Measurements from ENCODE around the gene CEP128. TPM values are rescaled to one million over a fixed set of nuclear protein-coding genes. Genes with fewer than 3 reads are reported as not detected.
"Not testable (repeated sequence)": the region's sequence is repeated elsewhere in the genome, so short reads cannot be mapped to it uniquely, and the experiment has no call there.

The CEP128 gene
- polyA plus RNA-seq (ENCODE audit: insufficient read length) = 3.4 TPM

DNA sequence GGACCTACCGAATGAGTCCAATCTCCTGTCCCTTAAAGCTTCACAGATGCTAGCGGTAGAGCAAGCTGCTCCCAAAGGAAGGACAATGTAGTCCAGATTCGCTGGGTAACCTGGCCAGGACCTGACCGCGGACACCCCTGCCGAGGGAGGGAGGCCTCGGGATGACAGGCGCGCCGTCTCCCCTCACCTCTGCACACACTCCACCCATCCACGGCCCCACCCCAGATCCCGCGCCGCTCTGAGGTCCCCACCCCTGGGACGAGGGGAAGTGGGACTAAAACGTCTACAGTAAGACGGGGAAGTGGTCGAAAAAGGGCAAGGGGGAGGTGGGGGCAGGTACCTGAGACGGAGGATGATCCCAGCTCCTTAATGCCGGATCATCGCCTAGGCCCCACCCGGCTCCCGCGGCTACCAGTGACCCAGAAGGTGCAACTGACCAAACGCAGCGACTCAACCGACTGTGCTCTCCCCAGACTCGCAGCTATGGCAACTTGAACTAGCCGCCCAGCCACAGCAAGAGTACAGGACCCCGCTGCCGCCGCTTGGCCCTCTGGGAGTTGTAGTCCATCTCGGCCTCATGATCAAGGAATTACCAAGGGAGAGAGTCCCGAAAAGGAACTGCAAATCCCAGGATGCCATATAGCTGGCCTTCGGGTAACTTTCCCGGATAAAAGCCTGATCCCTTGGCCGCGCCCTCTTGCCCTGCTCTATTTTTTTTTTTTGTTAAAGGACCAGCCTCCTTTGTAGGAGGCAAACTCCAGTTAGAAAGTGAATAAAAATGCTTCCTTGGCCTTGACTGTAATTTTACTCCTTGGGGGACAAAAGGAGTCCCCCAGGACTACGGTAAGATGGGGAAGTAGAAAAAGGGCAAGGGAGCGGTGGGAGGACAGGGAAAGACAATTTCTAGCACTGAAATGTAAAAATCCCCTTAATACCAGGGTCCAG lies at the start of gene CEP128:
CEP128 (minus strand) TSS at position 498 of the 945 bp plus-strand sequence.
- DNase-seq = peak; percentile 96

DNA sequence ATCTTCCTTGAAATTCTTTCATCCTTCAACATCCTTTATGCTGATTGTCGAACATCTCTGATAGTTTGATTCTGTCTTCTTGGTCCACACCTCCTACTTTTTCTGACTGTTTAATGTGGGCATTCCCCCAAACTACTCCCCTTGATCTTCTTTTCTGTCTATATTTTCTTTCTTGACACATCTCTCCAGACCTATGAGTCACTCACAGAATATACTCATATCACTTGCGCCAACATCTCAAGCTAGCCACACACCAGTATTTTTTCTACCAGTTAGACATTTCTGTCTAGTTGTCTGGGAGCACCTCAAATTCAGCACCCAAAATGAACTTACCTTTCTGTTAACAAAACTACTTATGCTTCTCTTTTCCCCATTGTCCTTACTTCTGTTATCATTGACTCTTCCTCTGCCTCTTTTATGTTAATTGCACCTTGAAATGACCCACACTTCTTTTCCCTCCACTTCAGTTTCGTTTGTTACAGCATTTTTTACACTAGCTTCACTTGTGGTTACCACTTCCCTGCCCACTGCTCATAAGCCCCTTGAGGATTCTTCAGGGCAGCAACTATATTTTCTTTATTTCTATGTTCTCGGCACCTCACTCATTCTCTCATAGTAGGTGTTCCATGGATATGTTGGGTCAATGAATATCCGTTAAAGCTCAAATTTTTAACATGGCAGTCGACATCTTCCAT lies 47.3 kb upstream of the CEP128 start:
- DNase-seq = no peak

DNA sequence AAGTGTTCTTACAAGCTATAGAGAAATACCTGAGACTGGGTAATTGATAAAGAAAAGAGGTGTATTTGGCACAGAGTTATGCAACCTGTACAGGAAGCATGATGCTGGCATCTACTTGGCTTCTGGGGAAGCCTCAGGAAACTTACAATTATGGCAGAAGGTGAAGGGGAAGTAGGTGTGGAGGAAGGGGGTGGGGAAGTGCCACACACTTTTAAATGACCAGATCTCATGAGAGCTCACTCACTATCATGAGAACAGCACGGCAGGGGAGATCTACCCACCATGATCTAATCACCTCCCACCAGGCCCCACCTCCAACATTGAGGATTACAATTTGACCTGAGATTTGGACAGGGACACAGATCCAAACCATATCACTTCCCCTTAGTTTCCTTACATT lies 46.7 kb upstream of the CEP128 start:
- no peak for DNase-seq

DNA sequence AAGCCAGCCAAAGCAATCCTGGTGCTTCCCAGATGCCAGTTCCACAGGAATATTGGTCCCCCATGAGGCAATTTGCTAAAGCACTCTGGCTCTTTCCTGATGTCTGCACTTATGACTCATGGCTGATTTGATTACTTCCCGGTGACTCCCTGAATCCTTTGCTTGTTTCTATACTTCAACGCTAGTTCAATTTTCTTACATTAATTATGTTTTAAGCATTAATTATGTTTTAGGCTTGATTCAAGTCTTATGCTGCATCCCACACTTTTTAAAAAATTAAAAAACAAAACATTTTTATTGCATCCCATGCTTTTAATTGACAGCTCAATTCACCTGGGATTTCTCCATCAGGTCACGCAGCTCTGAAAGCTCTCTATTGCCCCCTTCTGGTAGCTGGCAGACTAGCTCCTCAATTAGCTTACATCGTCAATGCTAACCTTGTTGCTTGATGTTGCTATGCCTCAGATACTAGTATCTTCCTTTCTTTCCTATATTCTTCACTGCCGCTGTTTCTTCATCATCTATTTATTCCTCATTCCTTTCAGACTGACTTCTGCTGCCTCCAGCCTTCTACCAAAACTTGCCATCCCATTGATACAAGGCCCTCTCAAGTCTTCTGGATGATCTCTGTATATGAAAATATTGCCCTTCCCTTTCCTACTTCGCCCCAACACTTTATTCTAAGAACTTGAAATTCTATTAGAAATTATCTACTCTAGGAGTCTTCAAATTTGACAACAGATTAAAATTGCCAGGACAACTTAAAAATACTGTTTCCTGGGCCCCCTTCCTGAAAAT lies 45.9 kb upstream of the CEP128 start:
- DNase-seq = peak; percentile 58

DNA sequence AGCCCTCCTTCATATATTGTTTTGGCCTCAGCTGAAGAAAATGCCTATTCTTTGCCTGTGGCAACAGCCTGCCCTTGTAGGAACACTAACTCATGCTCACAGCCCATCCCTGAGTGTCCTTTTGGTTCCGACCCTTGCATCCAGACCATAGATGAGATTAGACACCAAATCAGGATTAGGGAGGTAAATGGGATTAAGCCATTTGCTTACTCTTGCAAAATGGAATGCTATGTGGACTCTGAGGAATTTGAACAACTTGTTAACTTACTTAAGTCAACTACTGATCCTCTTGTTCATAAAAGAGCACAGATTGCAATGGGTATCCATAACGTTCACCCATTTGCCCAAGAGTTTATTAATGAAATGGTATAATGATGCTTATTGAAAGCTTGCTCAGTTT lies 41.2 kb upstream of the CEP128 start:
- no peak for DNase-seq

DNA sequence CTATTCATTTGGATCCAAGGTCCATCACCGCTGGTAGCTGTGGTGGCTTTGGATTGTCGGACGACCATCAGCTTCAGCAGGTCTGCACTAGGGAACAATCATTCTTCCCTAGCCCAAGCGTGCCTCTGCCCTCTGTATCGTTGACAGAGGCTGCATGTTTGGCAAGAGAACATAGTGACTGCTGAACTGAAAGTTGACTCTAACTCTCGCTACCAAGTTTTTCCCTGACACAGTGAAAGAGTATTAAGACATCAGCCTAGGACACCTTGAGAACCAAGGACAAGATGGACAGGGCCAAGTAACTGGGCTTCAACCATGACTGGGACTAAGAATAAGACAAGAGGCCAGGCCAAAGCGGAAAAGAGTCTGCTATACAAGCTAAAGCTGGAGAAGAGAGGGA lies 40.1 kb upstream of the CEP128 start:
- no peak for DNase-seq

DNA sequence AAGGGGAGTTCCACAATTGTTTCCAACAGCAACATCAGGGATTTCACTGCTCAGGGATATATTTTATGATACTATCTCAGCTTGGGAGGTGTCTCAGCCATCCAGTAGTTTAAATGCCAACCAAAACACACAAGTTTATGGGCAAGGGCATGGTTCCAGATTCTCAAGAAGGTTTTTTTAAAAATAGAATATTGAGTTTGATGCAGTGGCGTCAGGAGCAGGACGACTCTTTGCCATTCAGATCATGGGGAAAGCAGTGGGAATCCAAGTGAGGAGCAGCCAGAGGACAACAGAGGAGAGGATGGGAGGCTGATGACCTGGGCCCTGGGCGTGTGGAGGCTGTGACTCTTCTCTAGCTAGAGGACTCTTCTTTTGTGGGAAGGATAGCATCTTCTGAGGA lies 39.6 kb upstream of the CEP128 start:
- DNase-seq = no peak

DNA sequence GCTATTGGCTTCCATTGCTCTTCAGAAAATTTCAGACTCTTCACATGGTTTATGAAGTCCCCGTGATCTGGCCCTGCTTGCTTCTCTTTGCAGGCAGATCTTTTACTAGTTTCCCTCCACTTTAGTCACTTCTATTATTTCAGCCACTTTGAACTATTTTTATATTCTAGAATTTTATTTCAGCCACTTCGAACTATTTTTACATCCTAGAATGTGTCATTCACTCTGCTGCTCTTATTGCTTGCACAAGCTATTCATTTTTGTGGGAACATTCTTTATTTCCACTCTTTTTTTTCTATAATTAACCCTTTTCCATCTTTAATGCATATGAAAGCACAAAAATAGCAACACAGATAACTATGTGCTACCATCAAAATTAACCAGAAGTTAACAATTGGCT lies 38.4 kb upstream of the CEP128 start:
- no peak for DNase-seq

DNA sequence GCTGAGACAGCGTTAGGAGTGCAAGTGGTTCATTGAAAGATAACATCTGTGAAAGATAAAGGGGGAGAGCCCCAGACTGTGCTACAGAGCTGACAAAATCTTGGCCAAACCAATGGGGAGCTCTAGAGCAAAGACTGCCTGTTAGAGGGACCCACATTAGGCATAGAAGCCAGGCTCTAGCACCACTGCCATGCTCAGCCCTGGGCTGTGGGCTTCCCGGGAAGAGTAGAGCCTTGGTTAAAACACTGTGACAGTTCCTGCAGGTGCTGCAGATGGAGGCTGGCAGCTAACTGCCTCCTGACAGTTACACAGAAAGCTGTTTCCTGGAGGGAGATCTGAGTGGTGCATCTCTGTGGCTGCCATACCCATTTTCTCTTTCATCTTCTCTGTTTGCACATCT lies 36.9 kb upstream of the CEP128 start:
- DNase-seq = no peak

DNA sequence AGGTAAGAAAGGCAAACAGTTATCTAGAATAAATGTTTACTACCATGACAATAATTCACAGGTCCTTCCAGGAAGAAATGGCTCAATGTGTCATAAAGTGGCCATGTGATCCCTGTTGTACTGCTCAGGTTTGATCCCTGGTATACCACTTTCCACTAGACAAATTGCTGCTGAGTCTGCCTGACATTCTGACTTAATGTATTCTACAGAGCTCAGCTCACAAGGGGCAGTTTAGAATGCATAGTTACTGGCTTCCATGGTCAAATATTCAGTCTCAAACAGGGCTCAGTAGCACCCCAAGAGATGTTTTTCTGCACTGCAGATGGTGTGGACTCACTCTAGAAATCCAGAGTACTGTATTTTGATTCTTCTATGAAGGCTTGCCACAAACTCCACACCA lies 35.7 kb upstream of the CEP128 start:
- DNase-seq = no peak

DNA sequence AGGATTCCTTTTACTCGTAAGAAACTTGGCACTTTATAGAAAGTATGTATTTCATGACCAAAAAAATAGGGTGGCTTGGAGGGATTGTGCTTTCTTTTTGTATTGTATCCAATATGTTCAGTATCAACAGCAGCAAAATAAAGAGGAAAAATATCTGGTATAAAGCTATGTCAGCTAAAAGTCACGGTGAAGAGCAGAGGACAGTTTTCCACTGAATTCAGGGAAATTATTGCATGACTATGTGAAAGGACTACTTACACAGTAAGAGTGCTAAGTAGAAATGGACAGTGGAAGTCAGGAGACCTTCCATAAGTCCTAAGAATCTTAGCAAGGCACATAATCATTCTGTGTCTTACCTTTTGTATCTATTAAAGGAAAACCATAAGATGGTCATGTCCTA lies 33.1 kb upstream of the CEP128 start:
- no peak for DNase-seq

DNA sequence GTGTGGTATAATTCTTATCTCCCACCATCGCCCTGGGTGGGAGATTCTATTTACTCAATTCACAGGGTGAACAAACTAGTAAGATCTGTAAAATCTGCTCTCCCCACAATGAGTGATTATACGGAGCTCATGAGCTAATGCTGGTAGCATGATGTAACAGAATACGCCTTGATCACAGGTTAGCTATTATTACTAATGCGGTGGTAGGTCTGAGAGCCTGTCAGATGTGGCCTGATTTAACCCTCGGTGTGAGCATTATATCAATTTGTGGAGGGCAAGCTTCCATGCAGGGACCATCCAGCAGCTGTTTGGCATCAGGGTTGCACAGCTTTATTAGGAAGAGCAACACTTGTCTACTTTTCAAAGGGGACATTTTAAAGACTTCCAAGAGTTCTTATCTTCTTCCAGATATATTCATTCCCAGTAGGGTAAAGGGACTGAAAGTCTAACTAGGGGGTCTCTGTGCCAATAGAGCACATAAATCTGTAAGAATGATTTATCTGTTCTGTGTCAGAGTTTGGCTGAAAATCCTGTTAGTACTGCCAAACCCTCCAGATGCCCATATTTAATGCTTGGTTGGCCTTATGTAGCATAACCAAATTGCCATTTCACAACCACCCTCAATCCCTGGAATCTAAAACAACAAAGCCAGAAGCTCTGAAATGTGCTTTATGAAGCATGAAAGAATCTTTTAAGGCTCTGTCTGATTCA lies 32.5 kb upstream of the CEP128 start:
- no peak for DNase-seq

DNA sequence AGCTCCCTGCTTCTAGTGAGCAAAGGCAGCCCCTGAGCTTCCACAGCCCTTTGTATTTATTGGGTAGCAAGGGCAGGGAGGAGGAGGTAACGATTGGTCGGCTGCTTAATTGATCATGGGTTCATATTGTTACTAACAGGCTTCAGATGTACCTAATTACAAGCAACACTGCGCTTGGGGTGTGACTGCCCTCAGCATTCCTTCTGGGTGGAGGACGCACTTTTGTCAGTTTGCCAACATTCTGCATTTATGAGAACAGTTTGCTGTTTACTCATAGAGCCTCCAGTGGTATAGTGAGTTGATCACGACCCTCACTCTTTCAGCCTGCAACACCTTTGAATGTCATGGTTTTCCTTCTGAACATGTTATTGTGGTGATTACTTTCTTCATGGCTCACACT lies 23.5 kb upstream of the CEP128 start:
- no peak for DNase-seq

DNA sequence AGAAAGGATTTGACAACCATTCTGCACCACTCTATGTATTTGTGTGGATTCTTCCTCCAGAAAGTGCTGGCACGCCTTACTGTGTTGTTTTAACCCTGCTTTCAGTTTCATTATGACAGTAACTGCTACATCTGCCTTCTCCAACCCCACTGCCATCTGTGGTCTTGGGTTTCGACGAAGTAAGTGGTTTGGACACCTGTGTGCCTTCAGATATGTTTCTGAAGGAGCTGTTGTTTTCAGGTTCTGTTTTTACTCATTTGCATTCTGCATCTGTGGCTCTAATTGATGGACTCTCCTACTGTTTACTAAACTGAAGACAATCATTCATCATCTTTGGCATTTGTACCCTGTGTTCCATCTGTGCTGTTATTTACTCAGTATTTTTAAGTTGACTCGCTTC lies 18.0 kb upstream of the CEP128 start:
- DNase-seq = no peak

DNA sequence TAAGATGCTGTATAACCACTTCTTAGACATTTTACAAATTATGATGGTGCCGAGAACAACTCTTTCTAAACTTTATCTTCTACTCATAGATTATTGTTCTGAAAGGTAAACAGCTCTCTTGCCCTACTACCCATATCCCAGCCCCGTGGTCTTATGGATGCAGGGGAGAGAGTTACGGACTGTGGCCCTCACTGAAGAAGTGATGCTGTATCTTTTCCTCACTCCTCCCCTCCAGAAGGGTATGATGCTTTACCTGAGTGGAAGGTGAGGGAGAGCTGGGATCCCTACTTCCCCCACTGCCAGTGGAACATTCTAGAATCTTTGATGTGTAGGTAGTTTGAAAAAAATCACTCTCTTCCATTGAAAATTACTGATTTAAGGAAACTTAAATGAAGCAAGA lies 17.4 kb upstream of the CEP128 start:
- no peak for DNase-seq

DNA sequence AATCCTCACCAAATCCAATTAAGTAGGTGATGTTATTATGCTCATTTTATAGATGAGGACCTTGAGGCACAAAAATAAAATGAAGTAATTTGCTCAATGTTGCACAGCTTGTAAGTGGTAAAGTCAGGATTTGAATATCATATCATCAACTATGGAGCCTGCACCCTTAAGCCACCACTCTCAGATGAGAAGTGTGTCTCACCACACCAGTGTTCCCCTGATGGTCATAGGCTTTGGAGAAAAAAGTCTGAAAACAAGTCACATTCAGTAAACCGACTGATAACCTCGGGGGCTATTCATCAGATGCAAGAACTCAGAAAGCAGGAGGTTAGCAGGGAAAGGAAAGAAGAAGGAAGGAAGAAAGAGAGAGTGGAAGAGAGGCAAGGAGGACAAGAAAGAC lies 16.7 kb upstream of the CEP128 start:
- DNase-seq = no peak

DNA sequence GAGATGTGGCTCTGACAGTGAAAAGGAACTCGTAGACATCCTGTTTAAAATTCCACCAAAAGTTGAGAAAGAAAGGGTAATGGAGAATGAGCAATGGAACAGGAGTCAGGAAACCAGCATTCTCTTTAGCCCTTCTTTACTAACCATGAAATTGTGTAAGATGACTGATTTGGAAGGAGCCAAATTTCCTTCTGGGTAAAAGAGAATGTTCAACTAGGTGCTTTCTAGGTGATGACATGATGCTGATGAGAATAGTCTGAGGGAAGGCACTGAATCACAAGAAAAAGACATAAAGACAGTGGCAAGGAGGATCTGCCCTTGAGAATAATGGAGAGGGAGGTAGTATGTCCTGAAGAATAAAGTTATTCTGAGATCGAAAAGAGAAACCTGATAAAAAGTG lies 16.1 kb upstream of the CEP128 start:
- DNase-seq = no peak

DNA sequence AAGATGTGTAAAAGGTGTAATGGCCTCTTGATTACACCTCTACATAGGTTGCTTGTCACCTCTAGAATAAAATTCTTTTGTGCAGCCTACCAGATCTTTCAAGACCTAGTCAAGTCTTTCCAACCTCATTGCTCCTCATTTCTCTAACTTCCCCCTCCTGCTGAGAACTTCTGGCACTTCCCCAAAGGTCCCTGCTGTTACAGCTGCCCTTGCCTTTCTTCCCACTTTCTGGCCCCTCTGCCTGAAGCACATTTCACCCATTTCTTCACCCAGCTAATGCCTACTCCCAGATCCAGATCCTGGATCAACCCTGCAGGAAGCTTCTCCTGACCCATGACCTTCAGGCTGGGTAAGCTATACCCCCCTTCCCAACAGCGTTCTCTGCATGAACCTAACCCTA lies 15.4 kb upstream of the CEP128 start:
- DNase-seq = no peak

DNA sequence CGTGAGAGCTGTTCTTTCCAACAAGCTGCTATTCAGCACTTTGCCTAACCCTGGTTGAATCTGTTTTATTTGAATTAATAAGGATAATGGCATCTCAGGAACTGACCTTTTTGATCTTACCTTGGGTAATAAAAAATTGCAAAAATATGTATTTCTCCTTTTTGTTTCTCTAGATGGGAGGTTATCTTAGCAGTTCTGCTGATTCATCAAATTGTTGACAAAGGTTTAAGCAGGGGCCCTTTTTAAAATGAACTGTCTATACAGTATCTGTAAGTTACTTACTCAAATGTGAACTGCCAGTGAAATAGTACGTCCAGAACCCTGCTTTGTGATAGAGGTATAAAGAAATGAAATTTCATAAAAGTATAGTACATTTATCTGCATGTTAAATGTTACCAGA lies 14.6 kb upstream of the CEP128 start:
- no peak for DNase-seq

DNA sequence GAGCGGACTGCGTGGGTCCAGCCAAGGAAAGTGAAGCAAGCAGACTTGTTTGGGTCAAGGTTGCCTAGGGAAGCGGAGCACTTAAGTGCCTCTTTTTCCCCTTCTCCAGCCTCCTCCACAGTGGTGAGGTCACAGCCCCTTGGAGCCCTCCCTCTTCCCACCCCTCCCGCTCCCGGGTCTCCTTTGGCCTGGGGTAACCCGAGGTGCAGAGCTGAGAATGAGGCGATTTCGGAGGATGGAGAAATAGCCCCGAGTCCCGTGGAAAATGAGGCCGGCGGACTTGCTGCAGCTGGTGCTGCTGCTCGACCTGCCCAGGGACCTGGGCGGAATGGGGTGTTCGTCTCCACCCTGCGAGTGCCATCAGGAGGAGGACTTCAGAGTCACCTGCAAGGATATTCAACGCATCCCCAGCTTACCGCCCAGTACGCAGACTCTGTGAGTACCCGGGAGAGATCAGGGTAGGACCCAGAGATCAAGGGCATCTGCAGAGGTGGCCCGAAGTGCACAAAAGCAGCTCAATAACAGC lies 13.9 kb upstream of the CEP128 start, which contains the start of gene TSHR:
TSHR (plus strand) TSS at position 206 of the 526 bp plus-strand sequence; CDS start at position 266, 60 bp downstream.
- DNase-seq = no peak

DNA sequence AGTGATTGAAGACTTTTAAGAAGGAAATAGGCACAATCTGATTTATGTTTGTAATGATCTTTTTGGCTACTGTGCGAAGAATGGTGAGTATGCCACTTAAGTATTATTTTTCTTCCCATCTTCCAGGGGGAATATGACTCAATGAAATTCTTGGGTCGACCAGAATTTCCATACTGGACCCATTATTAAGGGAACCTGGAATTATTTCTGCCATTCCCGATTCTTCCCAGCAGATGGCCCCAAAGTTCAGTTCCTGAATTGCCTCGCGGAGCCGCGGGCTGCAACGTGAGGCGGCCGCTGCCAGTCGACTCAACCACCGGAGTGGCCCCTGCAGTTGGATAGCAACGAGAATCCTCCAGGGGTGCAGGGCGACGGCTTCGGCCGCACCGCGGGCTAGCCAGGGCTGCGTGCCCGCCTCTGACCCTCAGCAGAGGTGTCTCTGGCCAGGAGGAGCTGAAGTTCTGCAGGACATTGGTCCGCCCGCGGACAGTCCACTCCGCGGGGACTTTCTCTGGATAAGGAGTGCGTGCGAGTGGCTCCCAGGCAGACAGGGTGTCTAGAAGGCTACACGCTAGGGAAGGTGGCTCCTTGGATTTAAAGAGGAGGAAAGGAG lies 13.3 kb upstream of the CEP128 start:
- DNase-seq = peak; percentile 69

DNA sequence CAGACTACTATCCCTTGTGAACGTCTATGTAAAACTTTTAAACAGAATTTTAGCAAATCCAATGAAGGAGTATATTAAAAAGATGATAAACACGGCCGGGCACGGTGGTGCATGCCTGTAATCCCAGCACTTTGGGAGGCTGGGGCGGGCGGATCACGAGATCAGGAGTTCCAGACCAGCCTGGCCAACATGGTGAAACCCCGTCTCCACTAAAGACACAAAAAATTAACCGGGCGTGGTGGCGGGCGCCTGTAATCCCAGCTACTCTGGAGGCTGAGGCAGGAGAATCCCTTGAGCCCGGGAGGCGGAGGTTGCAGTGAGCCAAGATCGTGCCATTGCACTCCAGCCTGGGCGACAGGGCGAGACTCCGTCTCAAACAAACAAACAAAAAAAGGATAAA lies 11.7 kb upstream of the CEP128 start:
- not testable (repeated sequence) for DNase-seq

All from hindlimb muscle (tissue), 1 donor.